Embryonic facial prominence (tissue), 1 donor: Measurements from ENCODE around the gene XKR3.
"Not testable (repeated sequence)": the region's sequence is repeated elsewhere in the genome, so short reads cannot be mapped to it uniquely, and the experiment has no call there.

ENCODE experiments used
- DNase-seq: peaks from one replicate; pipeline ENCODE4 v3.0.0-alpha.2; 2016; ENCODE audit errors: extremely low spot score

The XKR3 gene

GRCh38 chr22:16747266-16748159 is 77.7 kb downstream of the XKR3 start:
- DNase-seq: not testable (repeated sequence)

GRCh38 chr22:16734271-16734670 is 90.9 kb downstream of the XKR3 start:
- not testable (repeated sequence) for DNase-seq
